RWPE1 (cell line): Measurements from ENCODE around the gene TXNRD2.

Source experiments
- CTCF ChIA-PET: fragments of 350-600 bp; sonication (Branson Sonifier 250); formaldehyde crosslinking; extraction: SDS; loops from one replicate; lab custom pipeline; 2021; lab: Yijun Ruan, JAX
- POLR2A ChIA-PET: fragments of 400-600 bp; formaldehyde crosslinking; extraction: SDS; loops from one replicate; lab custom pipeline; 2020; ENCODE audit warnings: antibody characterized with exemption; ENCODE audit not compliant: low non-redundant PET; lab: Yijun Ruan, JAX
- DNase-seq: peaks from one replicate; pipeline ENCODE4 v3.0.0; 2012; ENCODE audit warnings: low spot score
- H3K27ac ChIP-seq: fragments of 450-650 bp; 2 replicates; pipeline ENCODE4 v1.5.1; 2017
- CTCF ChIP-seq: fragments of 450-650 bp; conservative IDR thresholded peaks from 2 replicates; pipeline ENCODE4 v1.5.1; 2017; ENCODE audit warnings: low read depth, mild to moderate bottlenecking

The TXNRD2 gene

GRCh38 chr22:19828035-19828401 lies 113.6 kb downstream of the TXNRD2 start:
- ChIA-PET POLR2A (no interaction called here), CTCF (no interaction called here)
- no peak for TF ChIP-seq CTCF
- H3K27ac ChIP-seq: no peak overlapping the region
- DNase-seq: no peak

GRCh38 chr22:19827341-19828034 lies 114.1 kb downstream of the TXNRD2 start:
- CTCF ChIA-PET: no interaction called here
- no peak overlapping the region for H3K27ac ChIP-seq
- TF ChIP-seq CTCF: no peak
- no peak for DNase-seq
- POLR2A ChIA-PET: no interaction called here

GRCh38 chr22:19826619-19826950 lies 115.0 kb downstream of the TXNRD2 start:
- POLR2A ChIA-PET: no interaction called here
- no peak overlapping the region for H3K27ac ChIP-seq
- CTCF ChIA-PET: no interaction called here
- no peak for TF ChIP-seq CTCF
- DNase-seq: no peak

GRCh38 chr22:19825904-19826618 lies 115.6 kb downstream of the TXNRD2 start:
- no peak for DNase-seq

More at GRCh38 chr22:19825904-19826618, 115.6 kb downstream of the TXNRD2 start:
- ChIA-PET CTCF (interaction anchor here (0.6 kb wide), 1 partner anchor 241 kb away, joined by 6 read pairs; no protein-coding TSS in a partner anchor), POLR2A (no interaction called here)
- no peak overlapping the region for H3K27ac ChIP-seq
- TF ChIP-seq CTCF: no peak
